ENCODE results near the gene MYCN.
"Not testable (repeated sequence)": the region's sequence is repeated elsewhere in the genome, so short reads cannot be mapped to it uniquely, and the experiment has no call there.

Gene MYCN

DNA sequence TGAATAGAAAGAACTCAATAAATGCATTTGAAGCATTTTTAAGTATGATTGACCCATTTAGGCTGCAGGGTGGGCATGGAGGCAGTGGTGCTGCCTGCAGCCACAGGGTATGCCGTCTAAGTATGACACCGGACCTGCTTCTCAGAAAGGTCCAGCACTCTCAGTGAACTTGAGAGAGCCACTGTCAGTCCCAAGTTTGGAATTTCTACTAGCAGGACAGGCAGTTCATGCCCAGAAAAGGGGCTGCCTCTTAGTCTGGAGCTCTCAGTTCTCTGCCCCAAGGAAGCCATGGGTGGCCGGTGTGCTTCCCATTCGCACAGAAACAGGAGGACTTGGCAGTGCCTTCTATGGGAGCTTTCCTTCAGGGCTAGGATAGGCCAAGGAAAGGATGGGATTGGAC is 24.0 kb upstream of the MYCN start:
- Mint-ChIP-seq H3K4me3 (no peak overlapping the region), H3K4me1 (ENCODE audit: low read depth) (no peaks in the 10 kb centered on the region), H3K9me3 (no peaks in the 10 kb centered on the region), H3K27ac (no peak overlapping the region), H3K27me3 (peaks cover 4% of the 10 kb centered on the region), H3K36me3 (ENCODE audit: low read depth) (no peaks in the 10 kb centered on the region)

DNA sequence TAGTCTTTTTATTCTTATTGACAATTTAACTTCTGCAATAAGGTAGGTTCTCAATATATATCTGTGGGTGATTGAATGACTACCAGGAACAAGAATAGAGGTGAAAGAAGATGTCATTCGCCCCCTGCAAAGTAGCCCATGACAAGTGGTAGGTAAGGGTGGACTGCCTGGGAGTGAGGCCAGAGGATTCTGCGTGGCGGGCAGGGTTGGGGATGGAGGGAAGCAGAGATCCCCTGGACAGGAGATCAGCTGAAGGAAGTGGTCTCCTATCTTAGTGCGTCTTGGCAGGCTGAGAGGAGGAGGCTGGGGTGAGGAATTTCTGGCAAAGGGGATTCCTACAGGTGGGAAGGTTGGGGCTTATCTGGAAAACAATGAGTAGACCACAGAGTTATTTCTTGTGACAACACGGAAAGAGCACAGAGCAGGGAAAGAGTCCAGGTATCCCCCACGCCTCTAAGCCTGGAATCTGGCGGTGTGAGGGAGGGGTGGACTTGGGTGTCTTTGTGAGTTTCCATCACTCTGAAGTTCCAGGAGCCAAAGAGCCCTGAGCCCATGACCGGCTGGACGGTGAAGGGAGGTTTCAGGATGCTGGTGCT is 21.5 kb upstream of the MYCN start:
- Mint-ChIP-seq H3K4me3 (no peak overlapping the region), H3K27ac (no peak overlapping the region), H3K9me3 (no peaks in the 10 kb centered on the region), H3K27me3 (peaks cover 8% of the 10 kb centered on the region), H3K36me3 (ENCODE audit: low read depth) (no peaks in the 10 kb centered on the region), H3K4me1 (ENCODE audit: low read depth) (no peaks in the 10 kb centered on the region)

DNA sequence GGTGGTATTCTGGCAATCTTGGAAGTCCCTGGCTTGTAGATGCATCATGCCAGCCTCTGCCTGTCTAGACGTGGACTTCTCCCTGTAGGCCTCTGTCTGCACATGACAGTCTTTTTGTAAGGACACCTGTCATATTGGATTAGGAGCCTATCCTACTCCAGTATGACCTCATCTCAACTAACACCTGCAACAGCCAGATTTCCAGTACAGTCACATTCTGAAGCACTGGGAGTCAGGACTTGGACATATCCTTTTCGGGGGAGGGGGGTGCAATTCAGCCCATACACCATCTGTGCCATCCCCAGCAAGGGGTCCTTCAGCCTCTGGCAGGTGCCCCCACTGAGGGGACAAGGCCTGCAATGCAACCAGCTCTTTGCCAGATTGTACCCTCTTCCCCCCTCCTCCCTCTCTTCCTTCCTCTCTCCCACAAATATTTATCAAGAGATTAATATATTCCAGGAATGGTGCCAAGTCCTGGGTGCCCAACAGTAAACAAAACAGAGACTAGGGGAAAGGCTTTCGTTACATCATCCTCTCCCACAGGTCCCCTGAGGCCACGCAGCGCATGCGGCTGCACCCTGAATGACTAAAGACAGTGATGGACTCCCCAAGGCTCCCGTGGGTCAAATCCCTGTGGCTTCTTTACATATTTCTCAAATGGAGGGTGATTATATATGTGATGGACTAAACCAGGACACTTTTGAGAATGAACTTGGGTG is 20.5 kb upstream of the MYCN start:
- Mint-ChIP-seq H3K9me3 (no peaks in the 10 kb centered on the region), H3K4me1 (ENCODE audit: low read depth) (no peaks in the 10 kb centered on the region), H3K27me3 (peaks cover 8% of the 10 kb centered on the region), H3K4me3 (no peak overlapping the region), H3K36me3 (ENCODE audit: low read depth) (no peaks in the 10 kb centered on the region), H3K27ac (no peak overlapping the region)

DNA sequence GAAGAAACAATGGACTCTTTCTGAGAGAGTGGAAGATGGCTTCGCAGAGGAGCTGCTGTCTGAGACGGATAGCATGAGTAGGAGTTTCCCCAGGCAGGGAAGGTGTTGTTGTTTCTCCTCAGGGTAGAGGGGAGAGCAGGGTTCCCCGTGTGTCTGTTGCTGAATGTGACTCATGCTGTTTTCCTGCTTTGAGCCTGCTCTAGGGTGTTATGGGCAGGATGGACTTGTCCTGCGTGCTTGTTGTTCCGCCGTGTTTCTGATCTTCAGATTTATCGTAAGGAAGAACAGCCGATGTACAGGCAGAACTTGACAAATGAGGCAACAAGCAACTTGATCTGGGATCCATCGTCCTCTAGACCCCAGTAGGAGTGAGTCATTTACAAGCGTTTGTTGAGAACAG is 19.7 kb upstream of the MYCN start:
- no peak overlapping the region for H3K27ac Mint-ChIP-seq
- H3K27me3 Mint-ChIP-seq: peaks cover 8% of the 10 kb centered on the region
- H3K4me1 Mint-ChIP-seq (ENCODE audit: low read depth): no peaks in the 10 kb centered on the region
- no peaks in the 10 kb centered on the region for H3K9me3 Mint-ChIP-seq
- no peaks in the 10 kb centered on the region for H3K36me3 Mint-ChIP-seq (ENCODE audit: low read depth)
- H3K4me3 Mint-ChIP-seq: no peak overlapping the region

DNA sequence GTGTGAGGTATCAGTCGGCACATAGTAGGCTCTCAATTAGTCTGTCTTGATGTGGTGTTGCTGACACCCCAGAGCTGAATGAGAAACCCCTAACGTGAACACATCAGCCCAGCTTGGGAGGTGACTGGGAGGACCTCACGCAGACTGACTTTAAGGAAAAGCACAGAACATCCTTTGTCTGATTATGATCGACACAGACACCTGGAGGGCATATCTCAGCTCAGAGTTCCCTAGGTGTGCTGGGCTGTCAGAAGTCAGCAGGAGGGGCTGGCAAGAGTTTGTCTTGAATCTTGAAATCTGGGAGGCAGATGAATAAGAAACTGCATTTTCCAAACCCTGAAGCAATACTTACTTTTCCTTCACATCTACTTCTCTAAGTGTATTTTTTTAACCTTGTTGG is 16.8 kb upstream of the MYCN start:
- H3K4me1 Mint-ChIP-seq (ENCODE audit: low read depth): no peaks in the 10 kb centered on the region

DNA sequence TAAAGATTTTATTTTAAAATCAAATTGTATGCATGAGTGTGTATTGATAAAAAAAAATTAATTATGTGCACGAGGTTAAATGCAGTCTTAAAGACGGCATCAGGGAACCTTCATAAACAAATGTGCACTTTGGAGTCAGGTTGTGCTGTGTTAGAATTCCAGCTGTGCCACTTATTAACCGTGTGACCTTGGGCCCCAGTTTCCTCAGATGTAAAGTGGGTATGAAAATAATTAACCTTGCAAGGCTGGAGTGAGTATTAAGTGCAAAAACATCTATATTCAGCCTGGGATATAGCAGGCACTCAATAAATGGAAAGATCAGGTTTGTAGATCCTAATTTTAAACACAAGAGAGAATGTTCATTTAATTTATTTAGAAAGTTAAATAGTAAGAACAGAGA is 14.5 kb upstream of the MYCN start:
- Mint-ChIP-seq H3K27ac (no peak overlapping the region), H3K9me3 (no peaks in the 10 kb centered on the region), H3K36me3 (ENCODE audit: low read depth) (no peaks in the 10 kb centered on the region), H3K4me3 (no peak overlapping the region), H3K4me1 (ENCODE audit: low read depth) (no peaks in the 10 kb centered on the region), H3K27me3 (peaks cover 10% of the 10 kb centered on the region)

More for the DNA sequence above, 16.8 kb upstream of the MYCN start:
- Mint-ChIP-seq H3K27ac (no peak overlapping the region), H3K4me3 (no peak overlapping the region), H3K9me3 (no peaks in the 10 kb centered on the region), H3K27me3 (peaks cover 10% of the 10 kb centered on the region), H3K36me3 (ENCODE audit: low read depth) (no peaks in the 10 kb centered on the region)

DNA sequence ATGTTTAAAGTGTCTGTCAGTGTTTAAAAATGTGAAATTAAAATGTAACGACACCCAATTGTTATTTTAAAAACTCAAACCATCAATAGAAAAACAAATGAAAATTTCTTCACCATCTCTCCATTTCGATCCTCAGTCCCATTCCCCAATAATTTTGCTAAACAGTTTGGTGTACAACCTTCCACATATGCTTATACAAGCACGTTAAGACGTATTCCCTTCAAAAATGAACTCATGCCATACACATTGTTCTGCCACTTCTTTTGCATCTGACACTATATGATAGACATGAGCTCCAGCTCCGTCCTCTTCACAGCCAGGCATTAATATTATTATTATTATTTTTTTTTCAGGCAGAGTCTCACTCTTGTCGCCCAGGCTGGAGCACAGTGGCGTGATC is 14.1 kb upstream of the MYCN start:
- H3K36me3 Mint-ChIP-seq (ENCODE audit: low read depth): no peaks in the 10 kb centered on the region
- no peak overlapping the region for H3K27ac Mint-ChIP-seq

DNA sequence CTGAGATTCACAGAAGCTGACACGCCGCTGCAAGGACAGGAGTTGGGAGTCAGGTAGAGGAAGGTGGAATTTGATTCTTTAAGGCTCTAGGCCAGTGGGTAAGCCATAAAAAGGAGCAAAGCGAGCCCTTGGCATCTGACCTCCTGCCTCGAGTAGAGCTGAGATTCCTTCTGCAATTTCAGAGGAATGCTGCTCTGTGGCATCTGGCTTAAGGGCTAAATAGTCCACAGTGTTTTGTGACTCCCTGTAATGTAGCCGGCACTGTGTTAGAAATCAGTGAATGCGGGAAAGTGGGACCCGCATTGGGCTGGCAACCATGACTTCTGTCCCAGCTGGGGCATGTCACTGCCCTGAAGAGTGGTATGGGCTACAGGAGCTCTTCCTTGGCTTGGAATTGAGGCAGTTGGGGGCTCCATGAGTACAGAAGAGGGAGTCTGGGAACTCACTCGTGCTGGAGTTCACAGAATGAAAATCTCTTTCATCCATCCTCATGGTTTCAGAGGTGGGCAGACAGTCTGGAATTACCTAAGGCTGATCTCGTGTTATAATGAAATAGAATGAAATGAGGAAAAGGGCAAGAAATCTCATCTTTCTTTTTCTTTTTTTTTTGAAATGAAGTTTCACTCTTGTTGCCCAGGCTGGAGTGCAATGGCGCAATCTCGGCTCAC is 12.7 kb upstream of the MYCN start:
- Mint-ChIP-seq H3K9me3 (no peaks in the 10 kb centered on the region), H3K4me1 (ENCODE audit: low read depth) (no peaks in the 10 kb centered on the region), H3K27me3 (peaks cover 14% of the 10 kb centered on the region), H3K36me3 (ENCODE audit: low read depth) (no peaks in the 10 kb centered on the region), H3K4me3 (no peak overlapping the region), H3K27ac (no peak overlapping the region)

More for the DNA sequence above, 14.1 kb upstream of the MYCN start:
- H3K27me3 Mint-ChIP-seq: peaks cover 14% of the 10 kb centered on the region
- H3K4me3 Mint-ChIP-seq: no peak overlapping the region
- H3K9me3 Mint-ChIP-seq: no peaks in the 10 kb centered on the region
- no peaks in the 10 kb centered on the region for H3K4me1 Mint-ChIP-seq (ENCODE audit: low read depth)

DNA sequence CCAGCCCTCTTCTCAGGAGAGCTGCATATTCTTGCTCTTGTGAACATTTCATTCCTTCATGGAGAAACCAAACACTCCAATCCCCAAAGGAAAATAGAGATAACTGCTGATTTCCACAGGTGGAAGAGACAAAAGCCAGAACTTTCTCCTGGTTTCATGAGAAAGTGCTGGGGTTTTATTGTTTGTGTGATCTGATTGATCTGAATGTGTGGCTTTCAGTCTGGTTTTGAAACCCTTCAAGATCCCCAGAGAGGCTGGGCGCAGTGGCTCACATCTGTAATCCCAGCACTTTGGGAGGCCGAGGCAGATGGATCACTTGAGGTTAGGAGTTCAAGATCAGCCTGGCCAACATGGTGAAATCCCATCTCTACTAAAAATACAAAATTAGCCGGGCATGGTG is 11.3 kb upstream of the MYCN start:
- H3K4me1 Mint-ChIP-seq (ENCODE audit: low read depth); H3K4me3 Mint-ChIP-seq; H3K36me3 Mint-ChIP-seq (ENCODE audit: low read depth); H3K27me3 Mint-ChIP-seq; H3K9me3 Mint-ChIP-seq; H3K27ac Mint-ChIP-seq: not testable (repeated sequence)

DNA sequence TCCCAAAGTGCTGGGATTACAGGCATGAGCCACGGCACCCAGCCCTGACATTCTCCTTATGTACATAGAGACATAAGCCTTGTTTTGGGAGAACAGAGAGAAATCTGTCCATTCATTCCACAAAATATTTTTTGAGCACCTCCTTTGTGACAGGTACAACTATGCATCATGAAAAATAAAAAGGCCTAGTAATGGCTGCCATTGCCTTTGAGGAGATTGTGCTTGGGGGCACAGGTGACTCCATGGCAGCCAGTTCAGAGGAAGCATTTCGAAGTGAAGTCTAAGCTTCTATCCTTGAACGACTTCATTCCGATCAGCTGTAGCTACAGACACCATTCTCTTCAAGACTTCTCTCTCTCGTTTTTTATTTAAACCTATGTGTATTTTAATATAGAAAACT is 10.5 kb upstream of the MYCN start:
- H3K36me3 Mint-ChIP-seq (ENCODE audit: low read depth): no peaks in the 10 kb centered on the region
- no peak overlapping the region for H3K27ac Mint-ChIP-seq
- H3K9me3 Mint-ChIP-seq: no peaks in the 10 kb centered on the region
- H3K27me3 Mint-ChIP-seq: peaks cover 10% of the 10 kb centered on the region
- H3K4me1 Mint-ChIP-seq (ENCODE audit: low read depth): no peaks in the 10 kb centered on the region
- no peak overlapping the region for H3K4me3 Mint-ChIP-seq

DNA sequence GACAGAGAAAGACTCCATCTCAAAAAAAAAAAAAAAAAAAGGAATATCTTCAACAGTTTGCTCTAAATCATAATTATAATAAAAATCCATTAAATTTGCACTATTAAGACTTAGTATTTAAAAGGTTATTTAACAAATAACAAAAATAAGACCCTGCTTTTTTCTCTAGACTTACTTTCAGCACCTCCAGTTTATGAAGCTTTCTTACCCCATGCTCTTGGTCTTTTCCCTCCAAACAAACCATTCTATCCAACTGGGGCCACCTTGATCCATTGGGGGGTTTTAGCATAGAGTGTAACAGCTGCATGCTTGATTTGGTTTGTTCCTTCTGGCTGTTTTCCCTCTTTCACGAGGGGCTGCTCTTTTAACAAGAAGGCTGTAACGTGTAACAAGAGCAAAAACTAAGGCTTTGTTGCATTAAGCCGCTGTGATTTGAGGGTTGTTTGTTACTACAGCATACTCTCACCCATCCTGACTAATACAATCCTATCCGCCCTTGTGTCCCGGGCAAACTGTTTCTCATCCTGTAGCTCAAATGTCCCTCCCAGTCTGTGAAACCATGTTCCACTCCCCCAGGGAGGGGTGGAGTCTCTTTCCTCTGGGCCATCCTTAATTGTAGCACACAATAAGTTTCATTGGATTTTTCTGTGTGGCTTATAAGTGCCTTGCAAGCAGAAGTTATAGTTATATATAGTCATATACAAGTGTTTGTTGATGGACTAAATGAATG is 9.6 kb upstream of the MYCN start:
- Mint-ChIP-seq H3K4me3 (no peak overlapping the region), H3K27ac (no peak overlapping the region), H3K9me3 (no peaks in the 10 kb centered on the region), H3K27me3 (peaks cover 14% of the 10 kb centered on the region), H3K36me3 (ENCODE audit: low read depth) (no peaks in the 10 kb centered on the region), H3K4me1 (ENCODE audit: low read depth) (no peaks in the 10 kb centered on the region)

DNA sequence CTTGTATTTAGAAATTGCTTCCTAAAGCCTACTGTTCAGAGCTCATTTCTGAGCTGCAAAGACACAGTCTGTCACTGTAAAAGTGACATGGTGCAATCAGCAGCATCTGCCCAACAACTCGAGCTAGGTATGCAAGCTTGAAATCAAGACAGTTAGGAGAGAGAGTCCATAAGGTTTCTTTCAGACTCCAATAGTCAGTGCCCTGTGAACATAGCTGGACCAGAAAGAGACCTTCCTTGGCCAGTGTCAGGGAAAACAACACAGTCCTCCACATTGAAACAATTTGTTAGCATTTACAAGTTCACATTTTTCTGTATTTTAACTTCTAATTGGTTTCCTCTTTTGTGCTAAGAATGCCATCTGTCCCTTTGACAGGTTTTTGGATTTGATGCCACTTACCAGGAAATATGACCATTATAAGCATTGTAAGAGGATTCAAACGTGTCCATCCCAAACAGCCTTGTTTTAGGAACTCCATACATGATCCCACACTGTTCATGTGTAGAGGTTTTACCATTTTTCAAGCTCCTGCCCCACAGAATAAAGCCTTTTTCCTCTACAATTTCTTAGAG is 8.9 kb upstream of the MYCN start:
- H3K4me3 Mint-ChIP-seq: no peak overlapping the region
- no peak overlapping the region for H3K27ac Mint-ChIP-seq
- H3K4me1 Mint-ChIP-seq (ENCODE audit: low read depth): no peaks in the 10 kb centered on the region
- no peaks in the 10 kb centered on the region for H3K36me3 Mint-ChIP-seq (ENCODE audit: low read depth)
- peaks cover 16% of the 10 kb centered on the region for H3K27me3 Mint-ChIP-seq
- no peaks in the 10 kb centered on the region for H3K9me3 Mint-ChIP-seq

DNA sequence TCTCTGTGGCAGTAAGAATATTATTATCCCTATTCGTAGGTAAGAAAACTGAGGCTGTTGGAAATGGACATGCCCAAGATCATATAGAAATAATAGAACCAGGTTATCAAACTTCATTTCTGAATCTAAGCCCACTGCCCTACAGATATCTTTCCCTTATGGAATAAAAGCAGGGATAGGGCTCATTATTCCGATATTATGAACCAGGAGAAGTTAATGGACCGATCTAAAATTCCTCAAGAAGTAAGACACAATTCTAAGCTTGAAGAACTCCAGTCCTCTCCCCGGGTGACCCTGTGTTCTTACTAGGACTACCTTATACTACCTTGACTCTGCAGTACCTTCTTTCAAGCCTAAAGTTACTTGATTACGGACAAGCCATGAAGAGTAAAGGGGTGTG is 8.4 kb upstream of the MYCN start:
- Mint-ChIP-seq H3K27ac (no peak overlapping the region), H3K36me3 (ENCODE audit: low read depth) (no peaks in the 10 kb centered on the region), H3K4me3 (no peak overlapping the region), H3K4me1 (ENCODE audit: low read depth) (no peaks in the 10 kb centered on the region), H3K27me3 (peaks cover 22% of the 10 kb centered on the region), H3K9me3 (no peaks in the 10 kb centered on the region)

DNA sequence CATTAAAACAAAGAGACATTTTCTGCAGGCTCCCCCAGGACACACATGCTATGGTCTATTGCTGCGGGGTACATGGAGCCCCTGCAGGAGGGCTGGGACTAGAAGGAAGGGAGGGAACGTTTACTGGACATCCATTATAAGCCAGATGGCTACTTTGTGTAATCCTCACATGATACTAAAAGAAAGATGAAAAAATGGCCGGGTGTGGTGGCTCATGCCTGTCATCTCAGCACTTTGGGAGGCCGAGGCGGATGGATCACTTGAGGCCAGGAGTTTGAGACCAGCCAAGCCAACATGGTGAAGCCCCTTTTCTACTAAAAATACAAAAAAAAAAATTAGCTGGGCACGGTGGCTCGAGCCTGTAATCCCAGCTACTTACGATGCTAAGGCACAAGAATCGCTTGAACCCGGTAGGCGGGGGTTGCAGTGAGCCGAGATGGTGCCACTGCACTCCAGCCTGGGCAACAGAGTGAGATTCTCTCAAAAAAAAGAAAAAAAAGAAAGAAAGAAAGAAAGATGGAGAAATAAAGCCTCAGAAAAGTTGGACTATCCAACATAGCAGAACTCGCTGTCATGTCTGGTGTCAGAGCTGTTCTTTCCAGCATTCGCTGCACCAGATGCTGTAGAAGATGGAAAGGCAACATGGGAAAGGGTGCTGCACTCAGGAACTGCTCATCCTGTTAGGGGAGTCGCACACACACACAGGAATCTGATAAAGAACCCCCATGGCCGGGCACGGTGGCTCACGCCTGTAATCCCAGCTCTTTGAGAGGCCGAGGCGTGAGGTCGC is 7.8 kb upstream of the MYCN start:
- H3K4me1 Mint-ChIP-seq (ENCODE audit: low read depth): no peaks in the 10 kb centered on the region
- H3K4me3 Mint-ChIP-seq: no peak overlapping the region
- peaks cover 25% of the 10 kb centered on the region for H3K27me3 Mint-ChIP-seq
- H3K9me3 Mint-ChIP-seq: no peaks in the 10 kb centered on the region
- H3K27ac Mint-ChIP-seq: no peak overlapping the region
- H3K36me3 Mint-ChIP-seq (ENCODE audit: low read depth): no peaks in the 10 kb centered on the region
